SK-N-SH (cell line): ENCODE measurements around the gene IL2RA.

ENCODE experiments used
- FOXM1 ChIP-seq: IDR thresholded peaks from 2 replicates; pipeline ENCODE4 v1.4.0; 2012; ENCODE audit warnings: low read depth, mild to moderate bottlenecking
- MAX ChIP-seq: IDR thresholded peaks from 2 replicates; pipeline ENCODE4 v1.4.0; 2012; ENCODE audit warnings: low read depth
- MXI1 ChIP-seq: IDR thresholded peaks from 2 replicates; pipeline ENCODE4 v1.6.1; 2012; ENCODE audit warnings: mild to moderate bottlenecking, low read depth, low read length, improper control_type of control experiment
- PBX3 ChIP-seq: IDR thresholded peaks from 2 replicates; pipeline ENCODE4; 2012
- RAD21 ChIP-seq: IDR thresholded peaks from 2 replicates; pipeline ENCODE4 v1.6.1; 2012; ENCODE audit warnings: mild to moderate bottlenecking, low read length
- SIN3A ChIP-seq: IDR thresholded peaks from 2 replicates; pipeline ENCODE4 v1.6.1; 2012; ENCODE audit warnings: low read depth, mild to moderate bottlenecking, low read length, moderate library complexity, borderline replicate concordance
- TAF1 ChIP-seq: IDR thresholded peaks from 2 replicates; pipeline ENCODE4 v1.6.1; 2012; ENCODE audit warnings: low read depth, mild to moderate bottlenecking, low read length, moderate library complexity, borderline replicate concordance
- TF ChIP-seq, protein P1 (sequence below): fragments of 200-600 bp; sonication (generic); IDR thresholded peaks from 2 replicates; pipeline ENCODE4 v1.6.1; 2017; ENCODE audit warnings: antibody characterized with exemption, mild to moderate bottlenecking, moderate library complexity

GRCh38 chr10:6011558-6011957 is 50.6 kb downstream of the IL2RA start:
- TF ChIP-seq SIN3A = no peak
- TF ChIP-seq, protein P1, sequence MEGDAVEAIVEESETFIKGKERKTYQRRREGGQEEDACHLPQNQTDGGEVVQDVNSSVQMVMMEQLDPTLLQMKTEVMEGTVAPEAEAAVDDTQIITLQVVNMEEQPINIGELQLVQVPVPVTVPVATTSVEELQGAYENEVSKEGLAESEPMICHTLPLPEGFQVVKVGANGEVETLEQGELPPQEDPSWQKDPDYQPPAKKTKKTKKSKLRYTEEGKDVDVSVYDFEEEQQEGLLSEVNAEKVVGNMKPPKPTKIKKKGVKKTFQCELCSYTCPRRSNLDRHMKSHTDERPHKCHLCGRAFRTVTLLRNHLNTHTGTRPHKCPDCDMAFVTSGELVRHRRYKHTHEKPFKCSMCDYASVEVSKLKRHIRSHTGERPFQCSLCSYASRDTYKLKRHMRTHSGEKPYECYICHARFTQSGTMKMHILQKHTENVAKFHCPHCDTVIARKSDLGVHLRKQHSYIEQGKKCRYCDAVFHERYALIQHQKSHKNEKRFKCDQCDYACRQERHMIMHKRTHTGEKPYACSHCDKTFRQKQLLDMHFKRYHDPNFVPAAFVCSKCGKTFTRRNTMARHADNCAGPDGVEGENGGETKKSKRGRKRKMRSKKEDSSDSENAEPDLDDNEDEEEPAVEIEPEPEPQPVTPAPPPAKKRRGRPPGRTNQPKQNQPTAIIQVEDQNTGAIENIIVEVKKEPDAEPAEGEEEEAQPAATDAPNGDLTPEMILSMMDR = no peak
- TF ChIP-seq RAD21 = no peak
- no peak for TF ChIP-seq MAX
- no peak for TF ChIP-seq TAF1
- TF ChIP-seq PBX3 = no peak
- TF ChIP-seq MXI1 = no peak
- no peak for TF ChIP-seq FOXM1
